BE2C (cell line): ENCODE results near the gene KNCN.

Experiments
- DNase-seq: peaks from one replicate; pipeline ENCODE4 v3.0.0-alpha.2; 2020
- H3K27me3 ChIP-seq: fragments of 250-450 bp; sonication (Bioruptor Pico); 2 replicates; pipeline ENCODE4 v1.5.1; 2020; ENCODE audit warnings: mild to moderate bottlenecking
- H3K36me3 ChIP-seq: fragments of 250-450 bp; sonication (Bioruptor Pico); 2 replicates; pipeline ENCODE4 v1.5.1; 2020; ENCODE audit warnings: mild to moderate bottlenecking
- H3K4me1 ChIP-seq: fragments of 250-450 bp; sonication (Bioruptor Pico); 2 replicates; pipeline ENCODE4 v1.5.1; 2020
- H3K4me3 ChIP-seq: 2 replicates; pipeline ENCODE4 v1.5.1; 2011; ENCODE audit warnings: low read depth, low read length
- H3K9me3 ChIP-seq: fragments of 250-450 bp; sonication (Bioruptor Pico); 2 replicates; pipeline ENCODE4 v1.5.1; 2020
- TF ChIP-seq, protein P1 (sequence below): IDR thresholded peaks from 2 replicates; pipeline ENCODE4 v1.5.1; 2012; ENCODE audit warnings: mild to moderate bottlenecking, low read depth, low read length

KNCN gene

DNA sequence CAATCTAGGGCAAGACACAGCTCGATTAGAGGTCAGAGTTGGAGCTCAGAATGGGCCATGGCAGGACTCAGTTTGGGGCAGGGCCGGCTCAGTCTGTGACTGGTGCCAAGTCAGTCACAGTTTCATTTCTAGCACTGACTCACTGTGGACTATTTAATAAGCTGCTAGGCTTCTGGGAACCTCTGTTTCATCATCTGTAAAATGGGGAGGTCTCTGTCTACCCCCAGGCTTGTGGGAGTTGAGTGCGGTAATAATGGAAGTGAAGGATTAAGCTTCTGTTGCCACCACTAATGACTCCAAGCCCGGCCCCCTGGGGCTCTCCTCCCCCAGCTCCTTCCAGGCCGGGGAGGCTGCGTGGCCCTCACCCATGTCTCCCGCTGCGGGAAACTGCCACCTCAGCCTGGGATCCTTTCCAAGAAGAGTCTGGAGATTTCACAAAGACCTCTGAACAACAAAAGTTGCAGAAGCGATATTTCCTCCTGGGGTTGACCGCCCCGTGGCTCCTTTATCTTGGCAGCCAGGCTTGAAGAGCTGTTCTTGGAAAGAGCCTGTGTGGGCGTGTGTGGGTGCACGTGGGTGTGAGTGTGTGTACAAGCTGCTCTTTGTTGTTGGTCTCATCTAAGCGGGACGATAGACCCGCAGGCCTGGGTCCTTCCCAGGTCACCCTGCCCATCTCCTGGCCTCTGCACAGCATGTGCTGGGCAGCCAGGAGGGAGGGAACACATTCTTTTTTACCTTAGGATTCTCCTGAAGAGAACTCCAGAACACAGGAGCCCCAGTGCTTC, 29.1 kb downstream of the KNCN start:
- Histone ChIP-seq H3K4me3 (no peak overlapping the region), H3K4me1 (no peaks in the 10 kb centered on the region), H3K9me3 (no peaks in the 10 kb centered on the region), H3K36me3 (no peaks in the 10 kb centered on the region), H3K27me3 (no peaks in the 10 kb centered on the region)
- TF ChIP-seq, protein P1, sequence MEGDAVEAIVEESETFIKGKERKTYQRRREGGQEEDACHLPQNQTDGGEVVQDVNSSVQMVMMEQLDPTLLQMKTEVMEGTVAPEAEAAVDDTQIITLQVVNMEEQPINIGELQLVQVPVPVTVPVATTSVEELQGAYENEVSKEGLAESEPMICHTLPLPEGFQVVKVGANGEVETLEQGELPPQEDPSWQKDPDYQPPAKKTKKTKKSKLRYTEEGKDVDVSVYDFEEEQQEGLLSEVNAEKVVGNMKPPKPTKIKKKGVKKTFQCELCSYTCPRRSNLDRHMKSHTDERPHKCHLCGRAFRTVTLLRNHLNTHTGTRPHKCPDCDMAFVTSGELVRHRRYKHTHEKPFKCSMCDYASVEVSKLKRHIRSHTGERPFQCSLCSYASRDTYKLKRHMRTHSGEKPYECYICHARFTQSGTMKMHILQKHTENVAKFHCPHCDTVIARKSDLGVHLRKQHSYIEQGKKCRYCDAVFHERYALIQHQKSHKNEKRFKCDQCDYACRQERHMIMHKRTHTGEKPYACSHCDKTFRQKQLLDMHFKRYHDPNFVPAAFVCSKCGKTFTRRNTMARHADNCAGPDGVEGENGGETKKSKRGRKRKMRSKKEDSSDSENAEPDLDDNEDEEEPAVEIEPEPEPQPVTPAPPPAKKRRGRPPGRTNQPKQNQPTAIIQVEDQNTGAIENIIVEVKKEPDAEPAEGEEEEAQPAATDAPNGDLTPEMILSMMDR: no peak
- no peak for DNase-seq

DNA sequence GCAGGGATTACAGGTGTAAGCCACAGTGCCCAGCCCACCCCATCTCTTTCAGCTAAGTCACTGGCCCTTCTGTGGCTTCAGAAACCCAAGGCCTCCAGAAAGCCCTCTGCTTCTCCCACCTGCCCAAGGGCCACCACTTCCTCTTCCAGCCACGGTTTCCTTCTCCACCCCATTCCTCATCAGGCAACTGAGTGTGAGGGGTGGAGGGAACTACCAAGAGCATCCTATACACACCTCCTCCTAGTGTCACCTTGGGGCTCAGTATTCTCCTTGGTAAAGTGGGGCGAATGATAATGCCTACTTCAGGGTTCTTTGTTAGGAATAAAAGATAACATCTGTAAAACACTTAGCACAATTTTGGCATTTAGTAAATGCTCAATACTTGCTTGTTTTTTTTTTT, 30.0 kb downstream of the KNCN start:
- DNase-seq: no peak
- Histone ChIP-seq H3K27me3 (no peaks in the 10 kb centered on the region), H3K4me1 (no peaks in the 10 kb centered on the region), H3K4me3 (no peak overlapping the region), H3K36me3 (no peaks in the 10 kb centered on the region), H3K9me3 (no peaks in the 10 kb centered on the region)
- TF ChIP-seq, protein P1: no peak

DNA sequence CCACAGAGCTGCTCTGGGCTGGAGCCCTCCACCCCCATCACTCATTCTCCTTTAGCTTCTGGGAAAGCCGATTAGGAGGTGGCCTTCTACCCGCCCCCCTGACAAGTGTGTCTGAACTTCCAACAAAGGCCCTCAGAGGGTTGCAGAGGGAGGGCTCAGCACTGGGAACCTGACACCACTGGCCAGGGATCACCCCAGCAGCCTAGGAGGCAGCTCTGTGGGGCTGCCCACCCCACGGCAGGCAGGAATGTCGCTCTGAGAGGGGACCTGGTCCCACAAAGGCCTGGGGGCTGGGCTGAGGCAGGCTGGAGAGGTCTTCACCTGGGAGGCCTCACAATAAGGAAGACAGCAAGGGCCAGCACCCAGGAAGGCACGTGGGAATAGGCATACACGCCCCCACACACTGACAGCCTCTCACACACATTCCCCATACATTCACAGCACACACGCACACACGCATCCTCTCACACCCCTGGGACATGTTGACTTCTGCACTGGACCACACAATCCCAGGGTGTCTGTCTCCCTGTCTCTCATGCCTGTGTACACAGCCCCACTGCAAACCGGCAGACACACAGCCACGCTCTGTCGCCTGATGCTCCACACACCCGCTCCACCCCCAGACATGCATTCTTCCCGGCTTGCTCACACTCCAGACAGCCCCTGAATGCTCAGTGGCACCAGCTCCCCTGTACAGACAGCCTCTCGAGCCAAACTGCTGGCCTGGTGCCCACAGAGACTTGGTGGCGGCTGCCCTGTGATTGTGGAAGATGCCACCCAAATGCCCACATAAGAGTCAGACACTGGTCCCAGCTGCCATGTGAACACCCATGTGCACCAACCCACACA, 31.2 kb downstream of the KNCN start:
- no peaks in the 10 kb centered on the region for H3K4me1 ChIP-seq
- H3K4me3 ChIP-seq: no peak overlapping the region
- TF ChIP-seq, protein P1: no peak
- H3K9me3 ChIP-seq: no peaks in the 10 kb centered on the region
- no peaks in the 10 kb centered on the region for H3K36me3 ChIP-seq
- no peak for DNase-seq
- H3K27me3 ChIP-seq: no peaks in the 10 kb centered on the region

DNA sequence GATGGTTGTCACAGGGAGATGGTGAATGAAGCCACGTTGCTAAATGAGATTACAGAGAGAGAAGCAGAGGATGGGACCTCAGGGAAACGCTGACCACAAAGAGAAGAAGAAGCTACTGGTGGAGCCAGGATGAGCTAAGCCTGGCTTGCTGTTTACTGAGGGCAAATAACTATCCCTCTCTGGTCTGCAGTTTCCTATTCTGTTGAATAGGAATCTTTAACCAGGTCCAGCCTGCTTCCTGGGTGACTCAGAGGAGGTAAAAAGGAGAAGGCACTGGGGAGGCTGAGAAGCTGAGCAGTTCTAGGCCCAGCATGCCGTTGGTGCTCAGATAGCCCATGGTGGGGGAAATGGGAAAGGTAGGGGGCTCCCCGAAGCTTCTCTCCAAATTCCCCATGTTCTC, 32.2 kb downstream of the KNCN start:
- Histone ChIP-seq H3K4me3 (no peak overlapping the region), H3K4me1 (no peaks in the 10 kb centered on the region), H3K36me3 (no peaks in the 10 kb centered on the region), H3K9me3 (no peaks in the 10 kb centered on the region), H3K27me3 (no peaks in the 10 kb centered on the region)
- no peak for DNase-seq
- TF ChIP-seq, protein P1: no peak

DNA sequence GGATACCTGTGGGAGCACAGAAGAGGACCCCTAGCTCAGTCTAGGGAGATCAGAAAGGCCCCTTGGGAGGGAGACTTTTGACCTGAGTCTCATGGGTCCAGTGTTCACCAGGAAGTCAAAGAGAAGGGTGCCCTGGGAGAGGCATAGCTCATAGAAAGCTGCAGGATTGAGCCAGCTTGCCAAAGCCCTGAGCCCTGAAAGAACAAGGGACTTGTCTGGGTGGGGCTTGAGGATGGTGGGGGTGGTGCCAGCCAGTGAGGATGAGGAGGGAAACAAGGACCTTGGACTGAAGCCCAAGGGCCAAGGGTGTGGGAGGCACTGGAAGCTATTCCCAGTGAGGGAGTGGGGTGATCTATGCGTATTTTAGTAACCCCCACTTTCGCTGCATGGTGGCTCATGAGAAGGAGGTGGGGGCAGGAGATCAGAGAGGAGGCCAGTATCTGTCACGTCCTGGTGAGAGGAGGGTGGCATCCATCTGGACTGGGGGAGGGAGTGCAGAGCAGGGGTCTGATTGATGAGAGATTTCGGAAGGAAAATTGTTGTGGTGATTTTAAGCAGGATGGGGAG, 33.4 kb downstream of the KNCN start:
- Histone ChIP-seq H3K4me1 (no peaks in the 10 kb centered on the region), H3K27me3 (no peaks in the 10 kb centered on the region), H3K36me3 (no peaks in the 10 kb centered on the region), H3K4me3 (no peak overlapping the region), H3K9me3 (no peaks in the 10 kb centered on the region)
- no peak for DNase-seq
- TF ChIP-seq, protein P1: no peak
